ENCODE measurements around the gene WSCD2. TPM values are rescaled to one million over a fixed set of nuclear protein-coding genes. Genes with fewer than 3 reads are reported as not detected.

The WSCD2 gene
- total RNA-seq, 2 donors from 2014 or later, result 0.31 TPM; not detected in 1

DNA sequence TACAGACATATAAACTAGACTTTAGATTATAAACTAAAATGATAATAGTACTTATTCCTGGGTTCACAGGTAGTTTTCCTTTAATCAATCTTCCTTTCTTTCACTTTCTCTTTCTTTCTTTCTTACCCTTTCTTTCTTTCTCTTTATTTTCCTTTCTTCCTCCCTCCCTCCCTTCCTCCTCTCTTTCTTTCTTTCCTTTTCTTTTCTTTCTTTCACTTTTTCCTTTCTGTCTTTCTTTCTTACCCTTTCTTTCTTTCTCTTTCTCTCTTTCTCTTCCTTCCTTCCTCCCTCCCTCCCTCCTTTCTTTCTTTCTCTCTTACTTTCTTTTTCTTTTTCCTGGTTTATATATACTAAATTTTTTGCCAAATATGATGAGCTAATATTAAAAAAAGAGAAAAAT lies 148.5 kb downstream of the WSCD2 start:
- Histone ChIP-seq H3K9me3 (peaks cover 0 to 6% of the 10 kb centered on the region in 2 donors), H3K27me3 (no peaks in the 10 kb centered on the region), H3K4me3 (no peak overlapping the region), H3K4me1 (no peaks in the 10 kb centered on the region), H3K36me3 (no peaks in the 10 kb centered on the region), H3K27ac (no peak overlapping the region)
- TF ChIP-seq, protein P1, sequence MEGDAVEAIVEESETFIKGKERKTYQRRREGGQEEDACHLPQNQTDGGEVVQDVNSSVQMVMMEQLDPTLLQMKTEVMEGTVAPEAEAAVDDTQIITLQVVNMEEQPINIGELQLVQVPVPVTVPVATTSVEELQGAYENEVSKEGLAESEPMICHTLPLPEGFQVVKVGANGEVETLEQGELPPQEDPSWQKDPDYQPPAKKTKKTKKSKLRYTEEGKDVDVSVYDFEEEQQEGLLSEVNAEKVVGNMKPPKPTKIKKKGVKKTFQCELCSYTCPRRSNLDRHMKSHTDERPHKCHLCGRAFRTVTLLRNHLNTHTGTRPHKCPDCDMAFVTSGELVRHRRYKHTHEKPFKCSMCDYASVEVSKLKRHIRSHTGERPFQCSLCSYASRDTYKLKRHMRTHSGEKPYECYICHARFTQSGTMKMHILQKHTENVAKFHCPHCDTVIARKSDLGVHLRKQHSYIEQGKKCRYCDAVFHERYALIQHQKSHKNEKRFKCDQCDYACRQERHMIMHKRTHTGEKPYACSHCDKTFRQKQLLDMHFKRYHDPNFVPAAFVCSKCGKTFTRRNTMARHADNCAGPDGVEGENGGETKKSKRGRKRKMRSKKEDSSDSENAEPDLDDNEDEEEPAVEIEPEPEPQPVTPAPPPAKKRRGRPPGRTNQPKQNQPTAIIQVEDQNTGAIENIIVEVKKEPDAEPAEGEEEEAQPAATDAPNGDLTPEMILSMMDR (IDR thresholded peaks at IDR 0.05), result no peak
- no peak for DNase-seq (ENCODE audit: low spot score)

DNA sequence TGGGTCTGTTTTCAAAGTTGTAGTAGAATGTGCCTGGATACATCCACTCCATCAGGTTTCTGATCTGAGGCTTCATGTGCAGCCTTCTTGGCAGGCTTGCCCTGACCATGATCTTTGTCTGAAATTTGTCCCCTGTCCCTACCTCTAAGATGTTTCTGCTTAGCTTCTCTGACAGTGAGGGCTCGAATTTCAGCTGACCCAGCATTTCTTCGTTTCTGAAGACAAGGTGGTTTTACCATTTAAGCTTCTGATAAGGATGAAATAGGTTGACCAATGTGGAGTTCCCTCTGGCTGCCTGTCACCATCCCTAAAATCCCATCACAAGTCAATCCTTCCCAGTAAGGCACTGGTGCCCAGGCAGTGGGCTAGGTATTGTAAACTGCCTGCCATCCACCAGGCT lies 153.1 kb downstream of the WSCD2 start:
- TF ChIP-seq, protein P1 (IDR thresholded peaks at IDR 0.05), result no peak
- Histone ChIP-seq H3K36me3 (no peaks in the 10 kb centered on the region), H3K27me3 (no peaks in the 10 kb centered on the region), H3K27ac (no peak overlapping the region), H3K4me1 (no peaks in the 10 kb centered on the region), H3K4me3 (no peak overlapping the region), H3K9me3 (no peaks in the 10 kb centered on the region)
- DNase-seq (ENCODE audit: low spot score), result no peak

DNA sequence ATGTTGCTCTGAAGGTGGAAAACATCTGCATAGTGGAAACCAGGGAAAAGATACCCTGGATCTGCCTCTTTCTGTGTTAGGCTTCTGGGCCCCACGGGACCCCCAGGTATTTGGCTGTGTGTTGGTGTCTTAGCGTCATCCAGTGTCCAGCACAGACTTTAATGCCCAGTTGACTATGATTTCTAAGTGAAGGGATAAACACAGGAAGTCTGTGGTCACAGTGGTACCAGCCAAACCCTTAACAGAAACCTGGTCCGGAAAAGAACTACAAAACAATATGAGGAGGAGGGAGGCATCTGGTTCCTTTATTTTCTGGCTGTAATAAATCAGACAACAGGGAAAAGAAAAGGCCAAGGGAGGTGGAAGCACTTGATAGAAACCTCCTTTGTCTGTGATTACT lies 153.6 kb downstream of the WSCD2 start:
- Histone ChIP-seq H3K27ac (no peak overlapping the region), H3K4me1 (no peaks in the 10 kb centered on the region), H3K27me3 (no peaks in the 10 kb centered on the region), H3K9me3 (no peaks in the 10 kb centered on the region), H3K36me3 (no peaks in the 10 kb centered on the region), H3K4me3 (no peak overlapping the region)
- DNase-seq (ENCODE audit: low spot score), result no peak
- TF ChIP-seq, protein P1 (IDR thresholded peaks at IDR 0.05), result no peak

DNA sequence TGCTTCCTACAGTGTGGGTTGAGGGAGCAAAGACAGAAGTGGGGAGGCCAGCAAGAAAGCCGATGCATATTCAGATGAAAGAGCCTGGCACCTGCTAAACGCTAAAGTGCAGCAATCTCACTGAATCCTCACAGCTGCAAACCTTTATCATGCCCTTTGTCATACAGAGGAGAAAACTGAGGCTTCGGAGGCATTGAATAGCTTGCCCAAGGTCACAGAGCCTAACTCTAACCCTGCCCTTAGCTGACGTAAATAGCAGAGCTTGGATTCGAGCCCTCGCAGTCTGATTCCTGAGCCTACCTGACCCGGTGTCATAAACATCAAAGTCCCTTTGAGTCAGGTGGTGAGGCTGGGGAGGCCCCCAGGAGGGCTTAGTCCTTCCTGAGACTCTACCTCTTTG lies 155.1 kb downstream of the WSCD2 start:
- H3K4me3 ChIP-seq, result no peak overlapping the region
- H3K36me3 ChIP-seq, result no peaks in the 10 kb centered on the region
- no peak overlapping the region for H3K27ac ChIP-seq
- no peak for DNase-seq (ENCODE audit: low spot score)
- TF ChIP-seq, protein P1 (IDR thresholded peaks at IDR 0.05), result no peak
- no peaks in the 10 kb centered on the region for H3K9me3 ChIP-seq
- H3K4me1 ChIP-seq, result peaks cover 0 to 3% of the 10 kb centered on the region in 2 donors
- H3K27me3 ChIP-seq, result no peaks in the 10 kb centered on the region

DNA sequence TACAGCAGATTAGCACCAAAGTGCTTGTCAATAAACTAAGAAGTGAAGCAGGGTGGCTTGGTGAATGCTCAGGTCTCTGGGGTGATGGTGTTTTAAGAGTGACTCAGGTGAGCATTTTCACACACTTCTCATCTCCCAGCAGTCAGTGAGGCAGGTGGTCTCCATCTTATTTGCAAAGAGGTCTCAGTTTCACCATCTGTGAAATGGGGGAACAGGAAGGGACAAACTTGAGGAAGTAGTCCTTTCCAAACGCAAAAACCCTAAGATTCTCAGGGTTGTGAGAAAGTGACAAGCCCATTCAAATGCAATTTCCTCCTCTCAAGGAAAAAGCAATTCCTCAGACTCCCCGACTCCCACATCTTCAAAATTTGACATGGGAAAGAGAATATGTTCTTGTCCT lies 155.9 kb downstream of the WSCD2 start:
- DNase-seq (ENCODE audit: low spot score), result no peak
- H3K4me1 ChIP-seq, result peaks cover 0 to 12% of the 10 kb centered on the region in 2 donors
- no peaks in the 10 kb centered on the region for H3K27me3 ChIP-seq
- H3K36me3 ChIP-seq, result no peaks in the 10 kb centered on the region
- no peak overlapping the region for H3K27ac ChIP-seq
- TF ChIP-seq, protein P1 (IDR thresholded peaks at IDR 0.05), result no peak
- no peaks in the 10 kb centered on the region for H3K9me3 ChIP-seq
- no peak overlapping the region for H3K4me3 ChIP-seq

DNA sequence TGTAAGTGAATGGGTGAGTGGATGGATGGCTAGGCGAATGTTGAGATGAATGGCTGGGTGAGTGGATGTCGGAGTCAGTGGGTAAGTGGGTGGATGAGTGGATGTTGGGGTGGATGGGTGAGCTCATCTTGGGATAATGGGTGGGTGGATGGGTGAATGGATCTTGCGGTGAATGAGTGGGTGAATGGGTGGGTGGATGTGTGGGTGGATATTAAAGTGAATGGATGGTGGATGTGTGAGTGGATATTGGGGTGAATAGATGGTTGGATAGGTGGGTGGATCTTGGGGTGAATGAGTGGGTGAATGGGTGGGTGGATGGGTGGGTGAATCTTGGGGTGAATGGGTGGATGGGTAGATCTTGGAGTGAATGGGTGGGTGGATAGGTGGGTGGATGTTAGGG lies 158.1 kb downstream of the WSCD2 start:
- Histone ChIP-seq H3K36me3 (no peaks in the 10 kb centered on the region), H3K27me3 (no peaks in the 10 kb centered on the region), H3K4me3 (no peak overlapping the region), H3K9me3 (no peaks in the 10 kb centered on the region), H3K4me1 (peaks cover 0 to 16% of the 10 kb centered on the region in 2 donors), H3K27ac (no peak overlapping the region)
- DNase-seq (ENCODE audit: low spot score), result no peak
- TF ChIP-seq, protein P1 (IDR thresholded peaks at IDR 0.05), result no peak

Data from right atrium auricular region (tissue), 2 donors.